Forelimb muscle (tissue), 1 donor: Measurements from ENCODE around the gene B9D2. TPM values are rescaled to one million over a fixed set of nuclear protein-coding genes. Genes with fewer than 3 reads are reported as not detected.
"Not testable (repeated sequence)": the region's sequence is repeated elsewhere in the genome, so short reads cannot be mapped to it uniquely, and the experiment has no call there.

ENCODE experiments used
- DNase-seq: peaks from one replicate; pipeline ENCODE4 v3.0.0-alpha.2; 2013; ENCODE audit warnings: low read depth
- polyA plus RNA-seq: library from polyadenylated mRNA; unstranded; fragments of 120-200 nt; gene quantifications from one replicate; pipeline ENCODE4 v1.2.1, GENCODE V29; 2013; ENCODE audit not compliant: insufficient read length

The B9D2 gene, protein sequence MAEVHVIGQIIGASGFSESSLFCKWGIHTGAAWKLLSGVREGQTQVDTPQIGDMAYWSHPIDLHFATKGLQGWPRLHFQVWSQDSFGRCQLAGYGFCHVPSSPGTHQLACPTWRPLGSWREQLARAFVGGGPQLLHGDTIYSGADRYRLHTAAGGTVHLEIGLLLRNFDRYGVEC
- polyA plus RNA-seq: 2.8 TPM

DNA sequence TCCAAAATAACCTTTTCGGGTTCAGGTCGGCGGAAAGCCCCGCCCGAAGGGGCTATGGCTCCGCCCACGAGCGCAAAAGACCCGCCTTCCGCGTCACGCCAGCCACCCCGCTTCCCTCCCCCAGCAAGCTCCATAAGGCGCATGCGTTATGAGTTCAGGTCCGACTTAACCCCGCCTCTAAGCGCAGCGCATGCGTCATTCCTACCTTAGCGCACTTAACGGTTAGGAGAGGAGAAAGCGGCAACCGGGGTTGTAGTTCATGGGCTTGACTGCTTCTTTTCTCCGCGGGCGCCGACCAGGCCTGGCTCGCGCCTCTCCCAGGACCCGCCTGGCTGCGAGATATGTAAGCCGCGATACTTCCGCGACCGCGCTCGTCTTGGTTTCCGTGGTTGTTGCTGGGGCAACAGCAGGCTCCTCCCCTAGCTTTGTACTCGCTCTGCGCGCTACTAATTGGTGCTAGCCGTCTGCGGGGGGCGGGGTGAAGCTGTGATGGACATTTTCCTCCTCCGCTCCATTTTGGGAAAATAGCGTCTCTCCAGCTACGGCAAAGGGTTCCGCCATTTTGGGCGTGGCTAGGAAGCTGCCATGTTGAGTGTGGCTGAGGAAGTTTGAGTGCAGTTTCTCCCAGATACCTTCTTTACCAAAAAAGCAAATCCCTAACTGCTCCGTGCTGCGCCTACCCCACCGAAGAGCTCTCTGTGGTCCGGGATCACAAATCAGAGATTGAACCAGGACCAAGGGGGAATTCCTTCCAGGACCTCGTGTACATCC lies at the start of gene B9D2:
TSS of gene B9D2 (minus strand) at position 397 of the 771 bp plus-strand sequence. CDS start 630 bp downstream, outside the sequence.
- peak; percentile 96 for DNase-seq

DNA sequence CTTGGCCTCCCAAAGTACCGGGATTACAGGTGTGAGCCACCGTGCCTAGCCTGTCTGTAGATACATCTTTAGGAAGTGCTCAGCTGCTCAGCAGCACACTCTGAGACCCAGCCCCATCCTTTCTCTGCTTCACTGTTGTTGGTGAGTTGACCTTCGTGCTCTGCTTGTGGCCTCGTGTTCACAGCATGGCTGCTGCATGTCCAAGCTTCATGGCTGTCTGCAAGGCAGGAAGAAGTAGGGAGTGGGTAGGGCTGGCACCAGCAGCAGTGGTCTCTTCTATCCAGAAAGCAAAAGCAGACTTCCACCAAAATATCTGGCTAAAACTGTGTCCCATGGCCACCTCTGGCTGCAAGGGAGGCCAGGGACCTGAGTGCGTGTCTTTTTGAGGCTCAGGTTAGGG lies 49.0 kb upstream of the B9D2 start:
- no peak for DNase-seq

DNA sequence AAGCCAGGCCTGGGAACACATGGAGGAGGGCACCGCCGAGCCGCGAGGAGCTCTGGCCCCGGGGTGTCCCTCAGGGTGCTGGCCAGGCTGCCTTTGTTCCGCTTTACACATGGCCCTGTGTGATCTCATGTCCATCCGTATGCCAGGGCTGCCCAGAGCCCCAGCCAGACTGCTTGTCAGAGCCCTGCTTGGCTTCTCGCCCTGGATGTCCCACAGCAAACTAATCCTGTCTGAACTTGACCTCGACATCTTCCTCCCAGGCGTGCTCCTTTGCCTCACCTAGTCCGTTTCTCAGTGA lies 48.0 kb upstream of the B9D2 start:
- no peak for DNase-seq

DNA sequence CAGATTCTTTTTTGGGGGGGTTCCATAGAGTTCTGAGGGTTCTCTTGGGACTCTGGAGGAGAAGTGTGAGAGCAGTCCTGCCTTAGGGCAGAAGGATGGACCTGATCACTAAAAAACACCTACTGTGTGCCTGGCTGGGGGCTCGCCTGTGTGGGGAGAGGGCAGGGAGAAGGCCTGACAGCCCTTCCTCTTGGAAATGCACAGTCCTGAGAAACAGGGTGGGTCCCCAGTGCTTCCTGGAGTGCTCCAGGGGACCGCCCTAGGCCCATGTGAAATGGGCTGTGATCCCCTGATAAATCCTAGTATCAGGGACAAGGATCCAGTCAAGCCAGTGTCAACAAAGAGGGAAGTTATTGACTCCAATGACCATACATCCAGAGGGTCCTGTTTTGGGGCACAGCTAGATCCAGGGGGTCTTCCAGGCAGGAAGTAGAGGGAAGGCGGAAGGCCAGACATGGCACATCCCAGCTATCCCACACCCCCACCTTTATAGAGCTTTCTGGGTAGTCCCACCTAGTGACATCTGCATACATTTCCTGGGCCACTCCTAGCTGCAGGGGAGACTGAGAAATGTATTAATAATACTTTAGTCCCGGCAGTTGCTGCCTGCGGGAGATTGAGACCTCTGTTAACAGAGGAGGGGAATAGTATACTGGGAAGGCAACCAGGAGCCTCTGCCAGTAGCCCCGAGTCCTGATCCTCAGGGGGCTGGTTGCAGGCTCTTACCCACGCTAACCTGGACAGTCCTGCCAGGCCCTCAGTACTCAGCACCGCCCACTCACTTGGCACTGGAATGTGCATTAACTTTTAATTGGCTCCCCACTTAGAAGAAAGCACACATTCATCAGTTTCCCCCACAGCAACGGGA lies 47.4 kb upstream of the B9D2 start:
- DNase-seq: no peak

DNA sequence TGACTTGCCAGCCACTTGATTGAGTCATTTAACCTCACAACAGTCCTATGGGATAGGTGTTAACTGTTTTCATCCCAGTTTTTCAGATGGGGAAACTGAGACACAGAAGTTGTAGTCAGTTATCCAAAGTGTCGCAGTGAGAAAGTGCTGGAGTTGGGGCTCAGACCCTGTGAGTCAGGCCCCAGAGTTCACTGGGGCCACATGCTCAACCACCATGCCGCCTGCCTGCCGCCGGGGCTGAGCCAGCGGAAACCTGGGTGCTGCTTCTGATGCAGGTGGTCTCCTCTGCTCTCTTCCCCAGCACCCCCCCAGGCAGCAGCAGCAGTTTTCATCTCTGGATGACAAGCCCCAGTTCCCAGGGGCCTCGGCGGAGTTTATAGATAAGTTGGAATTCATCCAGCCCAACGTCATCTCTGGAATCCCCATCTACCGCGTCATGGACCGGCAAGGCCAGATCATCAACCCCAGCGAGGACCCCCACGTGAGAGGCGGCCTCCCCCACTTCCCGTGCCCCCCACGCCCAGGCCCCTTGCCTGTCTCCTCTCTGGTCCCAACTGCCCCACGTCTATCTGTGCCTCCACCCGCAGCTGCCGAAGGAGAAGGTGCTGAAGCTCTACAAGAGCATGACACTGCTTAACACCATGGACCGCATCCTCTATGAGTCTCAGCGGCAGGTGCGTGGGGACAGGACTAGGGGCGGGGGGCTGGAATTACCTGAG lies 46.5 kb upstream of the B9D2 start:
- no peak for DNase-seq

DNA sequence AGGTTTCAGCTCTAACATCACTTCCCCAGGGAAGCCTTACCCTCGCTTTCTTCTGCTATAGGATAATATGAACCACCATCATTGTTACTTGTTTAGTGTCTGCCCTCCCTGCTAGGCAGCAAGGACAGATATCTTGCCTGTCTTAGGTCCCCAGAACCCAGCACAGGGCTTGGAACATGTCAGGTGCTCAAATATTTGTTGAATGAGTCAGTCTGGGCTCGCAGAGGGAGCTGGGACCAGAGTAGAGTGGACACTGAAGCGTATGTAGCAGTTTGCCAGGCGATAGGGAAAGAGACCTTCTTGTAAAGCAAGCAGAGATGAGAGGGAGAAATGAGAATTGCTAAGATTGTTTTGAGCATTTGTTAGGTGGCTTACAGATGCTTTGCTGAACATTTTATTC lies 45.3 kb upstream of the B9D2 start:
- DNase-seq: no peak

DNA sequence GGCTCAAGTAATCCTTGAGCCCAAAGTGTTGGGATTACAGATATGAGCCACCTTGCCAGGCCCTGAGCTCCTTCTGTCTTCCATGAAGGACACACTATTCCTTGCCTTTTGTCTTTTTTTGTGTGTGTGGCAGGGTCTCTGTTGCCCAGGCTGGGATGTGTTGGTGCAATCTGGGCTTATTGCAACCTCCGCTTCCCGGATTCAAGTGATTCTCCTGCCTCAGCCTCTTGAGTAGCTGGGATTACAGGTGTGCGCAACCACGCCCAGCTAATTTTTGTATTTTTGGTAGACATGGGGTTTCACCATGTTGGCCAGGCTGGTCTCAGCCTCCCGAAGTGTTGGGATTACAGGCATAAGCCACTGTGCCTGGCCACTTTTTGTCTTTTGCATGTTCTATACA lies 44.9 kb upstream of the B9D2 start:
- not testable (repeated sequence) for DNase-seq

DNA sequence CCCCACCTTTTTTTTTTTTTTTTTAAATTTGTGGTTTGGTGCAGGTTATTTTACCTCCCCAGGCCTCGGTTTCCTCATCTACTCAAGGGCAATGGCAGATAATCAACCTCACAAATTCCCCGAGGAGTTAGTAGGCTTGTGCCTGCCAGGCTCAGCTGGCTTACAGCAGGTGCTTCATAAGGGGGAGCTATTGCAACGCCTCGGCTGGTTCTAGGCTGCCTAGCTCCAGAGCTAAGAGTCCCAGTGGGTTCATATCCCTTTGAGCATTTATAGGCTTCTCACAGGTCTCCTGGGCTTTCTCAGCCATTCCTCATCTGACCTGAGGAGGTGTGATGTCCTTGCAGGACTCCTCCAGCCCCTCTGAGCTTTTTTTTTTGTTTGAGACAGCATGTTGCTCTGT lies 44.3 kb upstream of the B9D2 start:
- no peak for DNase-seq

DNA sequence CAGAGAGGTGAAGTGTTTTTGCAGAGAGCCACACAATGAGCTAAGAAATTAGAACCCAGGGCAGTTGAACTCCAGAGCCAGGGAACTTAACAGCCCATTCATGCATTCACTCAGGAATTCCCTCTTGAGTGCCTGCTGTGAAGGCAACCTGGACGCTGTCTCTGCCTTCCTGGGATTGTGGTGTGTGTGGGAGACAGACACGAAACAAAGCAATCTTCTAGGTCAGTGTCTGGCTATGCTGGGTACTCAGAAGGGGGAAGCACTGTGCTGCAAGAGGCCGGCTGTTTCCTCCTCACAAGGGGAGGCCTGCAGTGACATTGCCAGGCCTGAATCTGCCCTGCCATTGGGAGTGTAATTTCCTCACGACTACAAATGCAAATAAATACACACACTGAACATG lies 43.3 kb upstream of the B9D2 start:
- no peak for DNase-seq

DNA sequence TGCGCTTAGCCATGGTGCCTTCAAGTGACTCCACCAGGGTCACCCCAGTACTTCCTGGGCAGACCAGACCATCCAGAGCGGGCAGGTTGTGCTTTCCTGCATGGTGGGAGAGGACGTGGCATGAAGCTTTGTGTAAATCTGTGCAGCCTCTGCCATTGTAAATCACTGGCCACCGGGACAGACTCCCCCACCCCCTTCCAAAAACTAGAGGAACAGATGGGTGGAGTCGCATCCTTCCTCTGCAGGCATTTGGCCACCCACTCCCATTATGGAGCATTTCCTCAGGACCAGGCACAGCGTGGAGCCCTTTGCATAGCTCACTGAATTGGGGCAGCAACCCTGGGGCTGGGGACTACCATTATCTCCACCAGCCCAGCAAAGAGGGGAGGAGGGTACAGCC lies 41.8 kb upstream of the B9D2 start:
- no peak for DNase-seq

DNA sequence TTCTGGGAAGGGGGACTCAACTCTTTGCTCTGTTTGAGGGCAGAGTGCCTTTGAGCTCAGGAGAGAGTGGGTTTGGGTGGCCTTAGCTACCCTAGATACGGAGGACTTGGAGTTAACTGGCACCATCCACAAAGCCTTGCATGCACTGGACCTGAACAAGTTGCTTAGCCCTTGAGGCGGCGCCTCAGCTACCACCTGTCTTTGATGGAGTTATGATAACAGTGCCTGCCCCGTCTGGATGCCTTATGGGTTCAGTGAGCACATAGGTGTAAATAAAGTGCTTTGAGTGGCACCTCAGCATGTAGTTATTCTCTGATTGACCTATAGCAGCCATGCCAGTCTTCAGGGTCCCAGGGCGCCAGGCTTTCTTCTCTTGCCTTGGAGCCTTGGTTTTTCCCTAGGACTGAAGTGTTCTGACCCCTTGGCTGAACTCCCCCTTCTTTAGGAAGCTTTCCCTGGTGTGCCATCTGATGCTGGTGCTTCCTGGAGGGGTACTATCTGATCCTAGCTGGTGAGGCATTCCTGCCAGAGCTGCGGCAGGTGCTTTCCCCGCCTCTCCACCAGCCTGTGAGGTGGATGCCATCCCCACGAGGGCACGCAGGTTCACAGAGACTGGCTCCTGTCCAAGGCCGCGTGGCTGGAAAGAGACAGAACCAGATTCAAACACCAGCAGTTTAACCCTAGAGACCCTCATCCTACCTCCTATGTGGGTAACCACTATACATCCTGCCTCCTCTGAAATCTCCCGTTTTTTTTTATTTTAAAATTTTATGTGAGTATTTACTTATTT lies 39.4 kb upstream of the B9D2 start:
- DNase-seq: no peak

DNA sequence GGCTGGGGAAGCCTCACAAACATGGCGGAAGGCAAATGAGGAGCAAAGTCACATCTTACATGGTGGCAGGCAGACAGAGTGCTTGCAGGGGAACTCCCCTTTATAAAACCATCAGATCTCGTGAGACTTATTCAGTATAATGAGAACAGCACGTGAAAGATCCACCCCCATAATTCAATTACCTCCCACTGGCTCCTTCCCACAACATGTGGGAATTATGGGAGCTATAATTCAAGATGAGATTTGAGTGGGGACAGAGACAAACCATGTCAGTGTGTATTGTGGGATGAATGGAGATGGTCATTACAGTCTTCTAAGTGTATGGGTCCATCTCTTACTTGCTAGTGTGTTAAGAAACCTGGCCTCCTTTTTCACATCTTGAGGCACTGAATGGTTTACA lies 38.1 kb upstream of the B9D2 start:
- DNase-seq: no peak

DNA sequence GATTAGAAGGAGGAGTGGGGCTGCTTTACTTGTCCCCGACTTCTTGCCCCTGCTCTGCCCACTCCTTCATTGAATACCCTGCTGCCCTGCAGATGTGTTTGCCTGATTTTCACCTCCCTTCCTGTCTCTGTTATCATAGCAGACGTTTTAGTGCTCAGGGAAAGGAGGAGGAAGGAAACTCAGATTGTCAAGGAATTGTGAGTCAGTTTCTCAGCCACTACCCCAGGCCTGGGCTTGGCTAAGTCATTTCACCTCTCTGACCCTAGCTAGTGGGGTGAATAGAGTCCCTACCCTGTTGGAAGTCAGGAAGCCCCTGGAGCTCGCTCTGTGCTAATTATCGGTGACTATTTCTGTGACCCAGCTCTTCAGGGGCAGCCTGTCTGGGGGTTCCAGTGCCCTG lies 37.5 kb upstream of the B9D2 start:
- no peak for DNase-seq

DNA sequence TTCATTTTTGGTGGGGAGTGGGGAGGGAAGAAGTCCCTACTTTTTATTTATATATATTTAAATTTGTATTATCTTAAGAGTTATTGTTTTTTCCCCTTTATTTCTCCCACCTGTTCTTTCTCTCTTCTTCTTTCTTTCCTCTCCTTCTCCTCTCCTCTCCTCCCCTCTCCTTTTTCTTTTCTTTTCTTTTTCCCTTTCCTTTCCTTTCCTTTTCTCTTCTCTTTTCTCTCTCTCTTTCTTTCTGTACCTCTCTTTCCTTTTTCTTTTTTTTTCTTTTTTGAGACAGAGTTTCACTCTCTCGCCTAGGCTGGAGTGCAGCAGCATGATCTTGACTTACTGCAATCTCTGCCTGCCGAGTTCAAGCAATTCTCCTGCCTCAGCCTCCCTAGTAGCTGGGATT lies 35.6 kb upstream of the B9D2 start:
- DNase-seq: no peak

DNA sequence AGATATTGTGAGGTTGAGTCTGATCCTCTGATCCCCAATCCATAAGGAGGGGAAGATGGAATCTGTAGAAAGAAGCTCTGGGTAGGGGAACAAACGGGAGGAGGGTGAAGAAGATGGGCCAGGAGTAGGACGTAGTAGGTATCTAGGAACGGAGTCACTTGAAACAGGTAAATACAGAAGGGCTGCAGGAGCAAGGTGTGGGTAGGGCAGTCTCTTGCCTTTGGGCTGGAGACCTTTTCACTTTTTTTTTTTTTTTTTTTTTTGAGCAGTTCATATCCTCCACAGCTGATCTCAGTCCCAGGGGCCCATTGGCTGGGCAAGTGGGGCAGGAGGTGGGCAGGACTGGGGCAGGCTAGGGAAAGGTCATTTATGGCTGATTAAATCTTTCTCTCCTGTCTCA lies 35.1 kb upstream of the B9D2 start:
- no peak for DNase-seq

DNA sequence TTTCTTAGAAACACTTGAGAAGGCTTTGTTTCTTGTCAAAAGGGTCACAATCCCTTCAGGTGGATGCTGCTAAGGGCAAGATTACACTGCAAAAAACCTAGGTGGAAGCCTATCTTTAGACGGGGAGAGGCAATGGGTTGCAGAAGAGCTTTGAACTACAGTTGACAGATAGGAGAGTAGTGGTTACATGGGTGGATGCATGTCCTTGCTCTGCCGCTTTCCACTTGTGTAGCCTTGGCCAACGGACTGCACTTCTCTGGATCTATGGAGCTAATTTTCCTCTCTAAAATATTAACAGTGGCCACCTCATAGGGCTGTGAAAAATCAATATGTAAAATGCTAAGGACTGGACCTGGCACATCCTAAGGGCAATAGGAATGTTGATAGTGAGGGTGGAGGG lies 34.6 kb upstream of the B9D2 start:
- no peak for DNase-seq

DNA sequence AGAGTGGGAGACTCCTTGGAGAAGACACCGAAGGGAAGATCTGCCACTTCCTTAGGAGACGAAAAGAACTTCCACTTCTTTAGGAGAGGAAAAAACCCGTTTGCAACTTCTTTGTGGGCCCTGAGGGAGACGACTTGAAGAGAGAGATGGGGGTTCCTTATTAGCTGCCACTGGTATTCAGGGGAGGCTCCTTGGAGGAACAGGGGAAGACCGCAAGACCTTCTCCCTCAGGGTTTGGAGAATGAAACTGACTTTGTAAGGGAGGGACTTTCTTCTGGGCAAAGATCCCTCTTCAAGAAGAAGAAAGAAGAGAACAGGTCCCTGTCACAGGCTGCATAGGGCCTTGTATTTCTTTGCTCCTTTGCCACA lies 34.1 kb upstream of the B9D2 start:
- no peak for DNase-seq

DNA sequence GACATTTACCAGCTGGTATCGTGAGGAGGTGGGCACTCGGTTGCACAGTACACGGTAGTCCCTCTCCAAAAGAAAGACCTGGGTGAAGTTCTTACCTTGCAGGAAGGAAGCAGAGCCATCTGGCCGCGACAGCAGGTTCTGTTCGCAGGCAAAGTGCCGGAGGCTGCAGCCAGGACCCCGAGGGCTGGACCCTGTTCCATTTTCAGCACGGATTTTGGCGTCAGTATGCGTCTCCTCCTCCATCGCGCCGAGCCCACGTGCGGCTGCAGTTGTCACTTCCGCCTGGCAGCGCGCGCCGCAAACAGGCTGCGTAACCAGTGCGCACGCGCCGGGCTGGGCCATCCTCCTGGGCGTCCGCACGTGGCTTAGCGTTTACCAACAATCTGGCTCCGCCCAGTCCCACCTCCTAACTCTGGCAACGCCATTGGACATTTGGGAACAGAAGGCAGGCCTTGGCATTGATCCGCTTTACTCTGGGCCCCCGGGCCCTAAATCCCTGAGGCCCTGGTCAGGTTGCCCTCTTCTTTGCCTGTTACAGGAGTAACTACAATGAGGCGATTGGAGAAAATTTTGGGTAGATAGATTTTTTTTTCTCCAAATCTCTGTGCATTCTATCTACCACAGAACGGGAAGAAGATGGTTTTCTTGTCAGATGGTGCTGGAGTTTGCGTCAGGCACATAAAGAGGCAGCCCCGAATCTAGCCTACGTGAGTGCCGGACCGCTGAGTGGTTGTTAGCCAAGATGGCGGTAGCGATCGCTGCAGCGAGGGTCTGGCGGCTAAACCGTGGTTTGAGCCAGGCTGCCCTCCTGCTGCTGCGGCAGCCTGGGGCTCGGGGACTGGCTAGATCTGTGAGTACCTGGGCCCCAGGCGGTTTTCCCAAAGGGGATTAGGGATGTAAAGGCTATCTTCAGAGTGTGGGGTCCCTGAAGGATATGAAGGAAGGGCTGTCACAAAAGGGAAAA lies 33.4 kb upstream of the B9D2 start, which contains the start of the genes BCKDHA and EXOSC5:
TSS of gene BCKDHA (plus strand) at position 733 of the 964 bp plus-strand sequence. CDS start at position 743, 10 bp downstream.
TSS of gene EXOSC5 (minus strand) at position 274 of the 964 bp plus-strand sequence. CDS start at position 243, 31 bp downstream.
- peak; percentile 100 for DNase-seq

DNA sequence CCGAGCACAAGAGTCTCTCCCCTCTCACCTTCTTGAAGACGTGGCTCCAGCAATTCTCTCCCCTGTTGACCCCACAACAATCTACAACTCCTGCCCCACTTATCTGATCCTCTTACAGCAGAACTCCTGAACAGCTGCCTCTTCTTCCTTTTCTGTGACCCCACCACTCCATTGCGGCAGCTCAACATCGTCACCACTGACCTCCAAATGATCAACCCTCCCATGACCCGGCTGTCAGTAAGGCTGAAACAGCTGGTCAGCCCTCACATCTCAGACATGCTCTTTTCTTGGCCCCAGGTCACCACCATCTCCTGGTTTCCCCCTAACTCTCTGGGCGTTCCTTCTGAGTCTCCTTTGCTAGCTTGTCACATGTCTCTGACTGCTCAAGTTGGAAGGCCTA lies 31.4 kb upstream of the B9D2 start:
- DNase-seq: no peak

DNA sequence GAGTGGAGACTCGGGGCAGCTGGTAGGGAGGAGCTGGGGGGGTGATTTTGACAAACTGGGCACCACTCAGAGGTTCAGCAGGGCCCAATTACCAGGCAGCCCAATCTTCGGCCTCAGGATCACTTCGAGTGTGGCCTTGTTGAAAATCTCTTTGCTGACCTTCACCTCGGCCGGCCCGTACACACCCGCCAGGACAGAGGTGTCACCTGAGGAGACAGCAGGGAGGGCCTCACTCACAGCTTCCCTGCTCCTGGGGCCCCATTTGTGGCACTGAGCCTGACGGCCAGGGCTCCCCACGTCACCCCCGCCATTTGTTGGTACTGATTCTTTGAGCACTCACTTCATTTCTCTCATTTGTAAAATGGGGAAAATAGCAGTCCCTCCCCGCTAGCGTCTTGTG lies 28.8 kb upstream of the B9D2 start:
- no peak for DNase-seq
